Measurements from ENCODE around the gene SLC25A22.
A peak's percentile ranks its signal among the peaks of the same experiment; 100 is the strongest.

SLC25A22 gene

GRCh38 chr11:798093-798713 is at the start of gene SLC25A22:
Gene SLC25A22, minus strand, starts transcription at chr11:798281. Its CDS starts 3,275 bp downstream, at chr11:795006.
- H3K4me3 ChIP-seq (ENCODE audit: low read depth, low read length): peak within 1 kb of the TSS; percentile 87

GRCh38 chr11:847876-848275 is 49.8 kb upstream of the SLC25A22 start:
- no peak overlapping the region for H3K4me3 ChIP-seq (ENCODE audit: low read depth, low read length)

GRCh38 chr11:846496-847098 is 48.5 kb upstream of the SLC25A22 start:
- no peak overlapping the region for H3K4me3 ChIP-seq (ENCODE audit: low read depth, low read length)

GRCh38 chr11:845872-846495 is 47.9 kb upstream of the SLC25A22 start:
- no peak overlapping the region for H3K4me3 ChIP-seq (ENCODE audit: low read depth, low read length)

GRCh38 chr11:844693-845644 is 46.9 kb upstream of the SLC25A22 start:
- H3K4me3 ChIP-seq (ENCODE audit: low read depth, low read length): peak overlapping the region; percentile 33

GRCh38 chr11:843818-844692 is 46.0 kb upstream of the SLC25A22 start:
- H3K4me3 ChIP-seq (ENCODE audit: low read depth, low read length): peak overlapping the region; percentile 89

GRCh38 chr11:843086-843734 is 45.1 kb upstream of the SLC25A22 start:
- H3K4me3 ChIP-seq (ENCODE audit: low read depth, low read length): peak overlapping the region; percentile 89

- peak within 1 kb of the TSS; percentile 89 for H3K4me3 ChIP-seq (ENCODE audit: low read depth, low read length)
Measured at GRCh38 chr11:842370-843002, 44.4 kb upstream of the SLC25A22 start, which contains the start of the genes POLR2L and TSPAN4. Gene POLR2L, minus strand, starts transcription at chr11:842529. Its CDS starts 21 bp downstream, at chr11:842508. Gene TSPAN4, plus strand, starts transcription at chr11:842852. Its CDS starts 7,453 bp downstream, at chr11:850305.

DNA sequence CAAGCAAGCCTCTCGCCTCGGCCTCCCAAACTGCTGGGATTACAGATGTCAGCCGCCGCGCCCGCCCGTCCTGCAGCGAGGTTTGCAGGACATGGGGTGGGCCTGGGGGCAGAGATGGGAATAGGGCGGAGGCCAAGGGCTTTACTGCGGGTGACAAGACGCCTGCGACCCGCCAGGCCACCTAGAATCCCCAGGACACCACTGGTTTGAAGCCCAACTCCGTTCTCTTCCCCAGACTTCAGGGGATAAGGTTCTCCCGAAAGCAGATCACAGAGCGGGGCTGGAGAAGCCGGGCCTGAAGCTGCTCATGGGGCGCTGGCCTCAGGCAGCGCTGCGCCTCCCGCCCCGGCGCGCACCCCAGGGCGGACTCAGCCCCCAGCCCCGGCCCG is 43.9 kb upstream of the SLC25A22 start:
- H3K4me3 ChIP-seq (ENCODE audit: low read depth, low read length): peak overlapping the region; percentile 89

- no peak overlapping the region for H3K4me3 ChIP-seq (ENCODE audit: low read depth, low read length)
Measured at GRCh38 chr11:839875-840617, 42.0 kb upstream of the SLC25A22 start.

- peak overlapping the region; percentile 4 for H3K4me3 ChIP-seq (ENCODE audit: low read depth, low read length)
Measured at GRCh38 chr11:839280-839623, 41.2 kb upstream of the SLC25A22 start.

- H3K4me3 ChIP-seq (ENCODE audit: low read depth, low read length): no peak overlapping the region
Measured at GRCh38 chr11:838441-839279, 40.6 kb upstream of the SLC25A22 start.

- no peak overlapping the region for H3K4me3 ChIP-seq (ENCODE audit: low read depth, low read length)
Measured at GRCh38 chr11:837990-838307, 39.9 kb upstream of the SLC25A22 start.

DNA sequence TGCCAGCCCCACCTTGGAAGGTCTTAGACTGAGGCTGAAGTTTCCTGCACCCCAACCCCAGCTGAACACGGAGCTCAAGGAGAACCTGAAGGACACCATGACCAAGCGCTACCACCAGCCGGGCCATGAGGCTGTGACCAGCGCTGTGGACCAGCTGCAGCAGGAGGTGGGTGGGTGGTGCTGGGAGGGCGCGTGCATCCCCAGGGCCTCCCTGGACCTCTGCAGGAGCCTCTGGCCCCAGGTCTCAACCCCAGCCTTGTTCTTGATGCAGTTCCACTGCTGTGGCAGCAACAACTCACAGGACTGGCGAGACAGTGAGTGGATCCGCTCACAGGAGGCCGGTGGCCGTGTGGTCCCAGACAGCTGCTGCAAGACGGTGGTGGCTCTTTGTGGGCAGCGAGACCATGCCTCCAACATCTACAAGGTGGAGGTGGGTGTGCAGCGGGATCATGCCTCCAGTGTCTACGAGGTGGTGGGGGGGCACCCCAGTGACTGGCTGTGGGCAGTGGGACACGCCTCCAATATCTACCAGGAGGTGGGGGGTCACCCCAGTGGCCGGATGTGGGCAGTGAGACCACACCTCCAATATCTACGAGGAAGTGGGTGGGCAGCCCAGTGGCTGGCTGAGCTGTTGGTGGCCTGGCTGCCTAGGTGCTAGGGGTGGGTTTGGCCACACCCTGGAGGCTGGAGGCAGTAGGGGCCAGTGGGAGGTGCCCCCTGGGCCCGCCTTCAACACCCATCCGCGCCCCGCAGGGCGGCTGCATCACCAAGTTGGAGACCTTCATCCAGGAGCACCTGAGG is 39.3 kb upstream of the SLC25A22 start:
- no peak overlapping the region for H3K4me3 ChIP-seq (ENCODE audit: low read depth, low read length)

DNA sequence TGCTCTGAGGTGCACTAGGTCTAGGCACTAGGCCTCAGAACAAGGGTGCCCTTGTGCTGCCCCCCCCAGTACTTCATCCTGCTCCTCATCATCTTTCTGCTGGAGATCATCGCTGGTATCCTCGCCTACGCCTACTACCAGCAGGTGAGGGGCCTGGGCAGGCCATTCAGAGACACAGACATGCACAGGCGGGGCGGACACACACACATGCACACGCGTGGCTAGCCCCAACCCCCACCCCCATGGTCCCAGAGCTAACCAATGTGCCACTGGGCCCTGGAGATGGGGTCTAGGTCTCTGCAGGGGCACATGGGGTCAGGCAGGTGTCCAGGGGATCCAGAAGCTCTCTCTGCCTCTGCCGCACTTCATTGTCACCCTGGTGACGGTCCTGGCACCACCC is 38.6 kb upstream of the SLC25A22 start:
- H3K4me3 ChIP-seq (ENCODE audit: low read depth, low read length): no peak overlapping the region

DNA sequence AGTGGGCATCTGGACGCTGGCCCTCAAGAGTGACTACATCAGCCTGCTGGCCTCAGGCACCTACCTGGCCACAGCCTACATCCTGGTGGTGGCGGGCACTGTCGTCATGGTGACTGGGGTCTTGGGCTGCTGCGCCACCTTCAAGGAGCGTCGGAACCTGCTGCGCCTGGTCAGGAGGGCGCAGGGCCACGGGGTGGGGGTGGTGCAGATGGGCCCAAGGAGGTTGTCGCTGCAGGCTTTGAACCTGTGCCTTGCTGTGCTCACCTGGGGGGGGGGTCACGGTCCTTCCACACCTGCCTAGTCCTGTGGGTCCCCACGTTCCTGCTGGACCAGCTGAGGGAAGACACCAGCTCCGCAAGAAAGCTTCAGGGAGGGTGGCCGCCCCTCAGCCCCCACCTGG is 38.2 kb upstream of the SLC25A22 start:
- H3K4me3 ChIP-seq (ENCODE audit: low read depth, low read length): no peak overlapping the region
